H1 (cell line): ENCODE results near the gene PCCA. TPM values are rescaled to one million over a fixed set of nuclear protein-coding genes. Genes with fewer than 3 reads are reported as not detected.

Experiments used
- BRCA1 ChIP-seq: IDR thresholded peaks from 2 replicates; pipeline ENCODE4 v1.6.1; 2012; ENCODE audit warnings: low read depth, low read length, improper control_type of control experiment
- CBX8 ChIP-seq: fragments of 300-800, 300-1000 bp; sonication (generic); IDR thresholded peaks from 2 replicates; pipeline ENCODE4 v1.7.1; 2016; ENCODE audit warnings: low read depth, low read length, borderline replicate concordance
- GABPA ChIP-seq: IDR thresholded peaks from 2 replicates; pipeline ENCODE4 v1.6.1; 2011; ENCODE audit warnings: mild to moderate bottlenecking, low read length, moderate library complexity, borderline replicate concordance; ENCODE audit not compliant: insufficient read depth
- HDAC6 ChIP-seq: IDR thresholded peaks from one replicate; pipeline ENCODE4 v1.7.1; 2012; ENCODE audit warnings: low read depth, mild to moderate bottlenecking, inconsistent platforms, low read length, moderate library complexity
- POU5F1 ChIP-seq: IDR thresholded peaks from 2 replicates; pipeline ENCODE4 v1.6.1; 2011; ENCODE audit warnings: low read depth, mild to moderate bottlenecking, low read length, moderate library complexity
- SP4 ChIP-seq: IDR thresholded peaks from 2 replicates; pipeline ENCODE4 v1.6.1; 2012; ENCODE audit warnings: low read length, inconsistent platforms
- TAF1 ChIP-seq: IDR thresholded peaks from 2 replicates; pipeline ENCODE4 v1.6.1; 2011; ENCODE audit warnings: mild to moderate bottlenecking, low read depth, low read length
- TEAD4 ChIP-seq: IDR thresholded peaks from 2 replicates; pipeline ENCODE4 v1.6.1; 2012; ENCODE audit warnings: low read depth, low read length, inconsistent platforms, mixed read lengths
- ZNF274 ChIP-seq: IDR thresholded peaks from 2 replicates; pipeline ENCODE4 v1.7.0; 2012; ENCODE audit warnings: low read length, borderline replicate concordance; ENCODE audit errors: extremely low read depth
- polyA plus RNA-seq, 7 experiments: library from polyadenylated mRNA; depleted of rRNA in 3 of 7; stranded (reverse) in 5 of 7; unstranded in 2 of 7; fragments of >200 nt in 5 of 7; fragments of 200-250 nt in 2 of 7; gene quantifications; 1 replicate in 5 of 7; 2 replicates in 1 of 7; 4 replicates in 1 of 7; pipeline versions ENCODE4 v1.2.1 to v1.2.3, GENCODE V29; 2011 to 2013; ENCODE audit warnings: missing spikeins in 2 of 7, mixed read lengths in 2 of 7
- total RNA-seq: library from RNA; stranded (reverse); fragmentation: NEBNext Ultra II Directional; extraction: Animal tissue kit (Norgen Biotek cat#: 25700); gene quantifications from 2 replicates; pipeline ENCODE4 v1.2.1, GENCODE V29; 2021
- TF ChIP-seq, protein P1 (sequence below): fragments of 300-600 bp; sonication (generic); IDR thresholded peaks from 2 replicates; pipeline ENCODE4 v1.7.1; 2012; ENCODE audit warnings: low read length, moderate library complexity, mild to moderate bottlenecking, inconsistent platforms; ENCODE audit not compliant: insufficient replicate concordance

PCCA gene
- total and polyA plus RNA-seq, 2 of the 8 experiments (the other 6 are each of a cell fraction or from before 2014, with no cell fraction given) = 18.4 to 49.8 TPM

DNA sequence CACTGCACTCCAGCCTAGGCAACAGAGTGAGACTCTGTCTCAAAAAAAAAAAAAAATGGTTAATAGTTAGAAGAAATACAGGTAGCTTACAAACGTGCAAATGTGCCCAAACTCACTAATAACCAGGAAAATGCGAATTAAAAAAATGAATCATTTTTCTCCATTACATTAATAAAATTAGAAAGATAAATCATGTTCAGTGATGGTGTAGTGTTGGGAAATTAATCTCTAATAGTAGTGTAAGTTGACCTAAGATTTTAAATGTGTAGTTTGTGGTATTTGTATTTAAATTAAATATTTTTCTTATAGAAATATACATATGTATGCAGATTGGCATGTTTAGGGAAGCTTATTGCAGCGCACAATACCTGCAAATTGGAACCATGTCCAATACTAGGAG, 57.6 kb downstream of the PCCA start (continued):
- TF ChIP-seq, protein P1, sequence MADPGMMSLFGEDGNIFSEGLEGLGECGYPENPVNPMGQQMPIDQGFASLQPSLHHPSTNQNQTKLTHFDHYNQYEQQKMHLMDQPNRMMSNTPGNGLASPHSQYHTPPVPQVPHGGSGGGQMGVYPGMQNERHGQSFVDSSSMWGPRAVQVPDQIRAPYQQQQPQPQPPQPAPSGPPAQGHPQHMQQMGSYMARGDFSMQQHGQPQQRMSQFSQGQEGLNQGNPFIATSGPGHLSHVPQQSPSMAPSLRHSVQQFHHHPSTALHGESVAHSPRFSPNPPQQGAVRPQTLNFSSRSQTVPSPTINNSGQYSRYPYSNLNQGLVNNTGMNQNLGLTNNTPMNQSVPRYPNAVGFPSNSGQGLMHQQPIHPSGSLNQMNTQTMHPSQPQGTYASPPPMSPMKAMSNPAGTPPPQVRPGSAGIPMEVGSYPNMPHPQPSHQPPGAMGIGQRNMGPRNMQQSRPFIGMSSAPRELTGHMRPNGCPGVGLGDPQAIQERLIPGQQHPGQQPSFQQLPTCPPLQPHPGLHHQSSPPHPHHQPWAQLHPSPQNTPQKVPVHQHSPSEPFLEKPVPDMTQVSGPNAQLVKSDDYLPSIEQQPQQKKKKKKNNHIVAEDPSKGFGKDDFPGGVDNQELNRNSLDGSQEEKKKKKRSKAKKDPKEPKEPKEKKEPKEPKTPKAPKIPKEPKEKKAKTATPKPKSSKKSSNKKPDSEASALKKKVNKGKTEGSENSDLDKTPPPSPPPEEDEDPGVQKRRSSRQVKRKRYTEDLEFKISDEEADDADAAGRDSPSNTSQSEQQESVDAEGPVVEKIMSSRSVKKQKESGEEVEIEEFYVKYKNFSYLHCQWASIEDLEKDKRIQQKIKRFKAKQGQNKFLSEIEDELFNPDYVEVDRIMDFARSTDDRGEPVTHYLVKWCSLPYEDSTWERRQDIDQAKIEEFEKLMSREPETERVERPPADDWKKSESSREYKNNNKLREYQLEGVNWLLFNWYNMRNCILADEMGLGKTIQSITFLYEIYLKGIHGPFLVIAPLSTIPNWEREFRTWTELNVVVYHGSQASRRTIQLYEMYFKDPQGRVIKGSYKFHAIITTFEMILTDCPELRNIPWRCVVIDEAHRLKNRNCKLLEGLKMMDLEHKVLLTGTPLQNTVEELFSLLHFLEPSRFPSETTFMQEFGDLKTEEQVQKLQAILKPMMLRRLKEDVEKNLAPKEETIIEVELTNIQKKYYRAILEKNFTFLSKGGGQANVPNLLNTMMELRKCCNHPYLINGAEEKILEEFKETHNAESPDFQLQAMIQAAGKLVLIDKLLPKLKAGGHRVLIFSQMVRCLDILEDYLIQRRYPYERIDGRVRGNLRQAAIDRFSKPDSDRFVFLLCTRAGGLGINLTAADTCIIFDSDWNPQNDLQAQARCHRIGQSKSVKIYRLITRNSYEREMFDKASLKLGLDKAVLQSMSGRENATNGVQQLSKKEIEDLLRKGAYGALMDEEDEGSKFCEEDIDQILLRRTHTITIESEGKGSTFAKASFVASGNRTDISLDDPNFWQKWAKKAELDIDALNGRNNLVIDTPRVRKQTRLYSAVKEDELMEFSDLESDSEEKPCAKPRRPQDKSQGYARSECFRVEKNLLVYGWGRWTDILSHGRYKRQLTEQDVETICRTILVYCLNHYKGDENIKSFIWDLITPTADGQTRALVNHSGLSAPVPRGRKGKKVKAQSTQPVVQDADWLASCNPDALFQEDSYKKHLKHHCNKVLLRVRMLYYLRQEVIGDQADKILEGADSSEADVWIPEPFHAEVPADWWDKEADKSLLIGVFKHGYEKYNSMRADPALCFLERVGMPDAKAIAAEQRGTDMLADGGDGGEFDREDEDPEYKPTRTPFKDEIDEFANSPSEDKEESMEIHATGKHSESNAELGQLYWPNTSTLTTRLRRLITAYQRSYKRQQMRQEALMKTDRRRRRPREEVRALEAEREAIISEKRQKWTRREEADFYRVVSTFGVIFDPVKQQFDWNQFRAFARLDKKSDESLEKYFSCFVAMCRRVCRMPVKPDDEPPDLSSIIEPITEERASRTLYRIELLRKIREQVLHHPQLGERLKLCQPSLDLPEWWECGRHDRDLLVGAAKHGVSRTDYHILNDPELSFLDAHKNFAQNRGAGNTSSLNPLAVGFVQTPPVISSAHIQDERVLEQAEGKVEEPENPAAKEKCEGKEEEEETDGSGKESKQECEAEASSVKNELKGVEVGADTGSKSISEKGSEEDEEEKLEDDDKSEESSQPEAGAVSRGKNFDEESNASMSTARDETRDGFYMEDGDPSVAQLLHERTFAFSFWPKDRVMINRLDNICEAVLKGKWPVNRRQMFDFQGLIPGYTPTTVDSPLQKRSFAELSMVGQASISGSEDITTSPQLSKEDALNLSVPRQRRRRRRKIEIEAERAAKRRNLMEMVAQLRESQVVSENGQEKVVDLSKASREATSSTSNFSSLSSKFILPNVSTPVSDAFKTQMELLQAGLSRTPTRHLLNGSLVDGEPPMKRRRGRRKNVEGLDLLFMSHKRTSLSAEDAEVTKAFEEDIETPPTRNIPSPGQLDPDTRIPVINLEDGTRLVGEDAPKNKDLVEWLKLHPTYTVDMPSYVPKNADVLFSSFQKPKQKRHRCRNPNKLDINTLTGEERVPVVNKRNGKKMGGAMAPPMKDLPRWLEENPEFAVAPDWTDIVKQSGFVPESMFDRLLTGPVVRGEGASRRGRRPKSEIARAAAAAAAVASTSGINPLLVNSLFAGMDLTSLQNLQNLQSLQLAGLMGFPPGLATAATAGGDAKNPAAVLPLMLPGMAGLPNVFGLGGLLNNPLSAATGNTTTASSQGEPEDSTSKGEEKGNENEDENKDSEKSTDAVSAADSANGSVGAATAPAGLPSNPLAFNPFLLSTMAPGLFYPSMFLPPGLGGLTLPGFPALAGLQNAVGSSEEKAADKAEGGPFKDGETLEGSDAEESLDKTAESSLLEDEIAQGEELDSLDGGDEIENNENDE = no peak
- no peak for TF ChIP-seq TAF1
- TF ChIP-seq SP4 = no peak
- TF ChIP-seq ZNF274 = no peak
- no peak for TF ChIP-seq TEAD4
- no peak for TF ChIP-seq GABPA
- TF ChIP-seq CBX8 = no peak
- no peak for TF ChIP-seq BRCA1
- no peak for TF ChIP-seq POU5F1
- no peak for TF ChIP-seq HDAC6
